ENCODE measurements around the gene ABT1. TPM values are rescaled to one million over a fixed set of nuclear protein-coding genes. Genes with fewer than 3 reads are reported as not detected.

Gene ABT1
- total RNA-seq, 1 donor from 2014 or later: 15.7 TPM

DNA sequence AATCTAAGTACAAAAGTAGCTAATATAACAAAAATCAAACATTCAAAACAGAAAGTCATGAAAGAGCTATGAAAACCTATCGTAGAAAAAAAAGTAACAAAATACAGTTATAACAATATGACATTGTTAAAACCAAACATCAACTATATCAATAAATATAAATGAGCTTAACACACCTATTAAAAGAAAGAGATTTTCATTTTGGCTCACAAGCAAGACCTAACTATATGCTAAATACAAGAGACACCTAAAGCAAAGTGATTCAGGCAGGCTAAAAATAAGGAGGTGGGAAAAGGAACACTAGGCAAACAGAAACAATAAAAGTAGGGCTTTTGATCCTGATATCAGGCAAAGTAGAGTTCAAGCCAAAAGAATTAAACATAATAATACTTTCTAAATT, 49.3 kb downstream of the ABT1 start:
- no peak for DNase-seq (ENCODE audit: low read depth)
- no peak overlapping the region for H3K4me3 ChIP-seq (ENCODE audit: low read depth, low read length)
- no peak for TF ChIP-seq CTCF (conservative IDR thresholded peaks at IDR 0.05; ENCODE audit: low read depth, low read length)

Other genes with a start within 250 kb of the ABT1 start
- 14.3 and 15.0 TPM in 2 replicates for gene BTN3A2, start 231.8 kb upstream of the ABT1 start, total RNA-seq
- gene BTN2A2, start 213.8 kb upstream of the ABT1 start, total RNA-seq: 7.1 and 12.1 TPM in 2 replicates
- 5.4 and 7.2 TPM in 2 replicates for gene BTN3A1, start 194.7 kb upstream of the ABT1 start, total RNA-seq
- 0.86 and 1.1 TPM in 2 replicates for gene BTN3A3, start 156.4 kb upstream of the ABT1 start, total RNA-seq
- gene BTN2A1, start 139.0 kb upstream of the ABT1 start, total RNA-seq: 6.0 and 6.1 TPM in 2 replicates
- gene BTN1A1, start 96.7 kb upstream of the ABT1 start, total RNA-seq: 0.14 TPM in 1 of 2 replicates, not detected in the other
- gene HMGN4, start 58.6 kb upstream of the ABT1 start, total RNA-seq: 60.4 and 94.7 TPM in 2 replicates
- gene ZNF322, start 62.8 kb downstream of the ABT1 start, total RNA-seq: 7.1 and 11.5 TPM in 2 replicates